SU-DHL-6 (cell line): ENCODE data around the gene SETD9.

Experiments used
- CTCF ChIP-seq: fragments of 200-600 bp; sonication (generic); IDR thresholded peaks from one replicate; pipeline ENCODE4 v1.5.1; 2017; ENCODE audit warnings: antibody characterized with exemption, mild to moderate bottlenecking, low read length, moderate library complexity; ENCODE audit not compliant: insufficient read depth, poor library complexity, severe bottlenecking
- EZH2phosphoT487 ChIP-seq: fragments of 200-600 bp; sonication (generic), shearing (Covaris generic); conservative IDR thresholded peaks from 2 replicates; pipeline ENCODE4 v1.6.1; 2018; ENCODE audit warnings: mild to moderate bottlenecking, antibody characterized with exemption, low read length, moderate library complexity, mixed read lengths

- TF ChIP-seq CTCF, result no peak
- TF ChIP-seq EZH2phosphoT487, result no peak
Measured at GRCh38 chr5:56962286-56962685, 52.9 kb downstream of the SETD9 start.
